GM18951 (cell line): ENCODE results near the gene ZNF692.
A peak's percentile ranks its signal among the peaks of the same experiment; 100 is the strongest.
"Not testable (repeated sequence)": the region's sequence is repeated elsewhere in the genome, so short reads cannot be mapped to it uniquely, and the experiment has no call there.

Source experiments
- POLR2A ChIP-seq: IDR thresholded peaks from 4 replicates; pipeline ENCODE4 v1.6.1; 2011; ENCODE audit warnings: mild to moderate bottlenecking; ENCODE audit not compliant: insufficient read length, insufficient read depth; ENCODE audit errors: extremely low read depth
- in situ Hi-C: fragments of 300-500 bp; cut with MboI; formaldehyde crosslinking; loops from one replicate; pipeline ENCODE4 v1.12.0; 2022; ENCODE audit warnings: low sequenced_read_pairs, mixed read lengths, inconsistent platforms; ENCODE audit not compliant: unreplicated experiment

Gene ZNF692

GRCh38 chr1:248890549-248891498, 31.9 kb upstream of the ZNF692 start:
- TF ChIP-seq POLR2A, result no peak
- in situ Hi-C loops, result no loop called here

- in situ Hi-C loops, result not testable (repeated sequence)
Measured at GRCh38 chr1:248889914-248890243, 31.0 kb upstream of the ZNF692 start.

GRCh38 chr1:248886237-248886895, 27.5 kb upstream of the ZNF692 start:
- in situ Hi-C loops, result no loop called here

GRCh38 chr1:248885646-248886045, 26.8 kb upstream of the ZNF692 start:
- TF ChIP-seq POLR2A, result no peak
- in situ Hi-C loops, result no loop called here

More at GRCh38 chr1:248886237-248886895, 27.5 kb upstream of the ZNF692 start:
- TF ChIP-seq POLR2A, result no peak

- in situ Hi-C loops, result no loop called here
- TF ChIP-seq POLR2A, result no peak
Measured at GRCh38 chr1:248884632-248885295, 25.9 kb upstream of the ZNF692 start.

GRCh38 chr1:248882427-248882826, 23.5 kb upstream of the ZNF692 start:
- in situ Hi-C loops, result not testable (repeated sequence)

GRCh38 chr1:248881261-248881660, 22.4 kb upstream of the ZNF692 start:
- TF ChIP-seq POLR2A, result no peak
- in situ Hi-C loops, result no loop called here

GRCh38 chr1:248873993-248874533, 15.2 kb upstream of the ZNF692 start:
- in situ Hi-C loops, result no loop called here
- no peak for TF ChIP-seq POLR2A

- in situ Hi-C loops, result no loop called here
- TF ChIP-seq POLR2A, result peak; percentile 39
Measured at GRCh38 chr1:248873409-248873992, 14.6 kb upstream of the ZNF692 start.

GRCh38 chr1:248872752-248873408, 14.0 kb upstream of the ZNF692 start:
- in situ Hi-C loops, result no loop called here
- peak; percentile 11 for TF ChIP-seq POLR2A

GRCh38 chr1:248871837-248872401, 13.0 kb upstream of the ZNF692 start:
- no peak for TF ChIP-seq POLR2A
- in situ Hi-C loops, result no loop called here
